Trophoblast cell (in vitro differentiated cells and primary cell): Measurements from ENCODE around the gene SLC5A2.

Experiments
- DNase-seq, 2 donors: peaks; one replicate each; pipeline ENCODE4 v3.0.0-alpha.2; 2016
- H2AFZ ChIP-seq: 2 replicates; pipeline ENCODE4 v1.6.1; 2013; ENCODE audit warnings: low read length, moderate library complexity, mild to moderate bottlenecking; ENCODE audit not compliant: insufficient read depth, poor library complexity
- H2AK5ac ChIP-seq: 2 replicates; pipeline ENCODE4 v1.6.1; 2013; ENCODE audit warnings: mild to moderate bottlenecking, low read length
- H2BK120ac ChIP-seq: 2 replicates; pipeline ENCODE4 v1.6.1; 2013; ENCODE audit warnings: low read length, mild to moderate bottlenecking, moderate library complexity; ENCODE audit not compliant: insufficient read depth, poor library complexity
- H2BK12ac ChIP-seq: 2 replicates; pipeline ENCODE4 v1.6.1; 2013; ENCODE audit warnings: mild to moderate bottlenecking, low read length, moderate library complexity
- H2BK5ac ChIP-seq: 2 replicates; pipeline ENCODE4 v1.6.1; 2013; ENCODE audit warnings: low read length, low read depth, moderate library complexity, mild to moderate bottlenecking; ENCODE audit not compliant: poor library complexity
- H3K14ac ChIP-seq: 2 replicates; pipeline ENCODE4 v1.6.1; 2013; ENCODE audit warnings: mild to moderate bottlenecking, low read length
- H3K18ac ChIP-seq: 2 replicates; pipeline ENCODE4 v1.6.1; 2013; ENCODE audit warnings: mild to moderate bottlenecking, low read length
- H3K23ac ChIP-seq: 2 replicates; pipeline ENCODE4 v1.6.1; 2013; ENCODE audit warnings: low read length
- H3K27ac ChIP-seq: 2 replicates; pipeline ENCODE4 v1.5.1; 2013; ENCODE audit warnings: low read depth, mild to moderate bottlenecking, inconsistent platforms, low read length, moderate library complexity
- H3K27me3 ChIP-seq: 2 replicates; pipeline ENCODE4 v1.6.1; 2013; ENCODE audit warnings: inconsistent platforms, mild to moderate bottlenecking, low read length, moderate library complexity; ENCODE audit not compliant: insufficient read depth
- H3K36me3 ChIP-seq, 2 experiments: 1 replicate in 1 of 2; 2 replicates in 1 of 2; pipeline ENCODE4 v1.6.1; 2013; ENCODE audit warnings: low read length in 2 of 2, mild to moderate bottlenecking in 2 of 2, moderate library complexity in 1 of 2; ENCODE audit not compliant: insufficient read depth in 2 of 2, control insufficient read depth in 1 of 2
- H3K4ac ChIP-seq: 2 replicates; pipeline ENCODE4 v1.6.1; 2013; ENCODE audit warnings: low read depth, mild to moderate bottlenecking, low read length, moderate library complexity
- H3K4me1 ChIP-seq, 2 experiments: 1 replicate in 1 of 2; 2 replicates in 1 of 2; pipeline ENCODE4 v1.6.1; 2013; ENCODE audit warnings: low read length in 2 of 2, mild to moderate bottlenecking in 2 of 2, moderate library complexity in 1 of 2; ENCODE audit not compliant: insufficient read depth in 2 of 2, control insufficient read depth in 1 of 2
- H3K4me2 ChIP-seq: 2 replicates; pipeline ENCODE4 v1.6.1; 2013; ENCODE audit warnings: inconsistent platforms, mild to moderate bottlenecking, low read length, moderate library complexity
- H3K4me3 ChIP-seq: 2 replicates; pipeline ENCODE4 v1.5.1; 2013; ENCODE audit warnings: mild to moderate bottlenecking, low read depth, low read length, inconsistent platforms
- H3K79me1 ChIP-seq: one replicate; pipeline ENCODE4 v1.6.1; 2013; ENCODE audit warnings: low read length
- H3K79me2 ChIP-seq: 2 replicates; pipeline ENCODE4 v1.6.1; 2013; ENCODE audit warnings: low read length, mild to moderate bottlenecking; ENCODE audit not compliant: control insufficient read depth, insufficient read depth, poor library complexity
- H3K9ac ChIP-seq: 2 replicates; pipeline ENCODE4 v1.6.1; 2013; ENCODE audit warnings: mild to moderate bottlenecking, low read length
- H3K9me3 ChIP-seq: 2 replicates; pipeline ENCODE4 v1.6.1; 2013; ENCODE audit warnings: low read depth, mild to moderate bottlenecking, control low read depth, inconsistent platforms, low read length; ENCODE audit not compliant: insufficient read depth
- H4K12ac ChIP-seq: 2 replicates; pipeline ENCODE4 v1.6.1; 2013; ENCODE audit warnings: low read depth, mild to moderate bottlenecking, low read length, moderate library complexity
- H4K8ac ChIP-seq: 2 replicates; pipeline ENCODE4 v1.6.1; 2013; ENCODE audit warnings: low read depth, mild to moderate bottlenecking, low read length, moderate library complexity
- H4K91ac ChIP-seq: one replicate; pipeline ENCODE4 v1.6.1; 2013; ENCODE audit warnings: low read depth, mild to moderate bottlenecking, low read length, moderate library complexity
- WGBS: extraction: QIAGEN DNeasy Blood & Tissue Kit; methylation state at CpG from one replicate; pipeline ENCODE4 v1.1.7; 2013; ENCODE audit warnings: missing lambda C conversion rate; ENCODE audit not compliant: insufficient read length, insufficient coverage; ENCODE audit errors: extremely low coverage; 5-methylcytosine and 5-hydroxymethylcytosine counted together

Gene SLC5A2

GRCh38 chr16:31461201-31461920 is 21.6 kb upstream of the SLC5A2 start:
- no CpG with 5 or more reads among the region's 10 CpGs for WGBS
- Histone ChIP-seq H2AFZ (no peak overlapping the region), H3K9ac (no peak overlapping the region), H3K23ac (no peak overlapping the region), H2BK5ac (no peak overlapping the region), H3K4me1 (peaks cover 11 to 21% of the 10 kb centered on the region in 2 experiments), H4K8ac (no peak overlapping the region), H3K79me1 (peaks cover 15% of the 10 kb centered on the region), H2AK5ac (no peak overlapping the region), H4K91ac (no peak overlapping the region), H2BK12ac (no peak overlapping the region), H3K27ac (no peak overlapping the region), H3K79me2 (peaks cover 19% of the 10 kb centered on the region), H3K4ac (no peak overlapping the region), H3K18ac (no peak overlapping the region), H3K14ac (no peak overlapping the region), H3K4me3 (no peak overlapping the region), H3K36me3 (peaks cover 30 to 35% of the 10 kb centered on the region in 2 experiments), H3K4me2 (no peak overlapping the region), H3K9me3 (peaks cover 4% of the 10 kb centered on the region), H2BK120ac (no peak overlapping the region), H3K27me3 (no peaks in the 10 kb centered on the region), H4K12ac (no peak overlapping the region)
- DNase-seq: no peak

GRCh38 chr16:31461921-31462804 is 20.8 kb upstream of the SLC5A2 start:
- no CpG with 5 or more reads among the region's 35 CpGs for WGBS
- no peak overlapping the region for H3K14ac ChIP-seq
- H3K4me1 ChIP-seq: peaks cover 10 to 15% of the 10 kb centered on the region in 2 experiments
- no peak overlapping the region for H2AFZ ChIP-seq
- no peak overlapping the region for H3K9ac ChIP-seq
- no peak overlapping the region for H2AK5ac ChIP-seq
- H4K91ac ChIP-seq: no peak overlapping the region
- H3K4me3 ChIP-seq: no peak overlapping the region
- H3K79me1 ChIP-seq: peaks cover 15% of the 10 kb centered on the region
- no peak overlapping the region for H2BK12ac ChIP-seq
- H3K36me3 ChIP-seq: peaks cover 27 to 39% of the 10 kb centered on the region in 2 experiments
- no peak overlapping the region for H3K4ac ChIP-seq
- H3K79me2 ChIP-seq: peaks cover 17% of the 10 kb centered on the region
- no peak overlapping the region for H2BK5ac ChIP-seq
- H3K18ac ChIP-seq: no peak overlapping the region
- no peak overlapping the region for H4K12ac ChIP-seq
- H3K9me3 ChIP-seq: peaks cover 4% of the 10 kb centered on the region
- no peak overlapping the region for H3K27ac ChIP-seq
- no peak overlapping the region for H4K8ac ChIP-seq
- H3K4me2 ChIP-seq: no peak overlapping the region
- no peak for DNase-seq
- H2BK120ac ChIP-seq: no peak overlapping the region
- H3K27me3 ChIP-seq: no peaks in the 10 kb centered on the region
- H3K23ac ChIP-seq: no peak overlapping the region

GRCh38 chr16:31464348-31464769 is 18.6 kb upstream of the SLC5A2 start:
- Histone ChIP-seq H2AK5ac (no peak overlapping the region), H3K4ac (no peak overlapping the region), H3K14ac (no peak overlapping the region), H3K79me1 (peaks cover 6% of the 10 kb centered on the region), H3K36me3 (peaks cover 27 to 37% of the 10 kb centered on the region in 2 experiments), H3K4me2 (no peak overlapping the region), H3K27me3 (no peaks in the 10 kb centered on the region), H3K79me2 (peaks cover 3% of the 10 kb centered on the region), H2BK5ac (no peak overlapping the region), H4K91ac (no peak overlapping the region), H2BK12ac (no peak overlapping the region), H2AFZ (no peak overlapping the region), H3K23ac (no peak overlapping the region), H3K27ac (no peak overlapping the region), H2BK120ac (no peak overlapping the region), H3K9me3 (peaks cover 2% of the 10 kb centered on the region), H4K8ac (no peak overlapping the region), H4K12ac (no peak overlapping the region), H3K9ac (no peak overlapping the region), H3K4me1 (peaks cover 6 to 8% of the 10 kb centered on the region in 2 experiments), H3K18ac (no peak overlapping the region), H3K4me3 (no peak overlapping the region)
- no peak for DNase-seq
- no CpG with 5 or more reads among the region's 36 CpGs for WGBS

- Histone ChIP-seq H3K14ac (no peak overlapping the region), H3K79me2 (peaks cover 2% of the 10 kb centered on the region), H4K91ac (no peak overlapping the region), H2AK5ac (no peak overlapping the region), H3K27ac (no peak overlapping the region), H3K4me3 (no peak overlapping the region), H3K9me3 (peaks cover 2% of the 10 kb centered on the region), H3K18ac (no peak overlapping the region), H3K4me2 (no peak overlapping the region), H2BK12ac (no peak overlapping the region), H2BK120ac (no peak overlapping the region), H3K36me3 (peaks cover 27 to 37% of the 10 kb centered on the region in 2 experiments), H3K79me1 (peaks cover 4% of the 10 kb centered on the region), H3K9ac (no peak overlapping the region), H2BK5ac (no peak overlapping the region), H3K4ac (no peak overlapping the region), H4K12ac (no peak overlapping the region), H3K23ac (no peak overlapping the region), H3K4me1 (peaks cover 6 to 8% of the 10 kb centered on the region in 2 experiments), H3K27me3 (no peaks in the 10 kb centered on the region), H2AFZ (no peak overlapping the region), H4K8ac (no peak overlapping the region)
- no CpG with 5 or more reads among the region's 17 CpGs for WGBS
- DNase-seq: no peak
These were observed 18.1 kb upstream of the SLC5A2 start for GRCh38 chr16:31464781-31465260.
